ENCODE results near the gene PLD2.

The PLD2 gene

GRCh38 chr17:4790705-4791088, 16.3 kb upstream of the PLD2 start:
- H3K27ac ChIP-seq: peak overlapping the region; percentile 95
- TF ChIP-seq, protein P1, sequence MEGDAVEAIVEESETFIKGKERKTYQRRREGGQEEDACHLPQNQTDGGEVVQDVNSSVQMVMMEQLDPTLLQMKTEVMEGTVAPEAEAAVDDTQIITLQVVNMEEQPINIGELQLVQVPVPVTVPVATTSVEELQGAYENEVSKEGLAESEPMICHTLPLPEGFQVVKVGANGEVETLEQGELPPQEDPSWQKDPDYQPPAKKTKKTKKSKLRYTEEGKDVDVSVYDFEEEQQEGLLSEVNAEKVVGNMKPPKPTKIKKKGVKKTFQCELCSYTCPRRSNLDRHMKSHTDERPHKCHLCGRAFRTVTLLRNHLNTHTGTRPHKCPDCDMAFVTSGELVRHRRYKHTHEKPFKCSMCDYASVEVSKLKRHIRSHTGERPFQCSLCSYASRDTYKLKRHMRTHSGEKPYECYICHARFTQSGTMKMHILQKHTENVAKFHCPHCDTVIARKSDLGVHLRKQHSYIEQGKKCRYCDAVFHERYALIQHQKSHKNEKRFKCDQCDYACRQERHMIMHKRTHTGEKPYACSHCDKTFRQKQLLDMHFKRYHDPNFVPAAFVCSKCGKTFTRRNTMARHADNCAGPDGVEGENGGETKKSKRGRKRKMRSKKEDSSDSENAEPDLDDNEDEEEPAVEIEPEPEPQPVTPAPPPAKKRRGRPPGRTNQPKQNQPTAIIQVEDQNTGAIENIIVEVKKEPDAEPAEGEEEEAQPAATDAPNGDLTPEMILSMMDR (IDR thresholded peaks at IDR 0.05): no peak

- TF ChIP-seq, protein P1 (IDR thresholded peaks at IDR 0.05): no peak
- no peak for TF ChIP-seq ZFX (IDR thresholded peaks at IDR 0.05; ENCODE audit: borderline replicate concordance)
- peak overlapping the region; percentile 74 for H3K27ac ChIP-seq
Observed at GRCh38 chr17:4795168-4795567, 11.8 kb upstream of the PLD2 start.

DNA sequence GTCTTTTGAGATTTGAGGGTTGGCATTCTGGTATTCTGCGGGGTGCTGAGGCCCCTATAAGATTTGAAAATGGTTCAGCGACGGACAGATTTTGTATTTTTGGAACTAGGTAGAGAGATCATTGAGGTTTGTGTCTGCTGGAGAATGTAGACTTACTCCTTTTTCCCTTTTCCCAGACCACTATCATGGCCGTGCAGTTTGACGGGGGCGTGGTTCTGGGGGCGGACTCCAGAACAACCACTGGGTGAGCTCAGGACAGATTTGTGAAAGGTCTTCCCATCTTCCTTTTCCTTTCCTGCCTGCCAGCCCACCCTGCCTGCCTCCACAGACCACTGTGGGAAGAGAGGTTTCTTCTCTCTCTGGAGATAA, 10.4 kb upstream of the PLD2 start:
- TF ChIP-seq, protein P1 (IDR thresholded peaks at IDR 0.05): no peak
- peak overlapping the region; percentile 74 for H3K27ac ChIP-seq

DNA sequence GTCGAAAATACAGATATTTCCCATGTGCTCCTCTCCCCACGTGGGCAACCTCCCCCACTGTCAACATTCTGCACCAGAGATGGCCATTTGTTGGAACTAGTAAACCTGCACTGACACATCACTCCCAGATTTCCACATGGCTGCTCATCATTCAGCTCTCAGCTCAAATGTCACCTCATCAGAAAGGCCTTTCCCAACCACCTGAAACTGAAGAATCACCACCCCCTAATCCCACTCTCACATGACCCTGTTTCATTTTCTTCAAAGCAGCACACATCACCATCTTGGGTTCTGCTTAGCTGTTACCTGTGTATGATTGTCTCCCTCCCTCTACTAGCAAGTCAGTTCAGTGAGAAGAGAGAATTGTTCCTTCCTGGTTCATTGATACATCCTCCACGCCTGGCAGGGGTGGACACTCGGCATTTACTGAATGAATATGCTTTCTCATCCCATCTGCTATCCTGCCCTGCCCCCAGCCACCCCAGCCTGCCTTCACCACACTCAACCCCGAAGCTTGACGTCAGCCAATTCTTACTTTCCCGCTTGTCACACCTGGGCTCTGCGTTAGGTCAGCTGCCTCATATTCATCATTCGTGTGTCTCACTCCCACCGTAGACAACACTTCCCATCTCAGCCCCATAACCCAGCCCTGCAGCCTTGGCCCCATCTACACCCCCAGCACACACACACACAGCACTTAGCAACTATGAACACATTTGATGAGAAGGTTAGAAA, 6.3 kb upstream of the PLD2 start:
- TF ChIP-seq, protein P1 (IDR thresholded peaks at IDR 0.05): no peak
- TF ChIP-seq ZFX (IDR thresholded peaks at IDR 0.05; ENCODE audit: borderline replicate concordance): no peak
- H3K27ac ChIP-seq: no peak overlapping the region

GRCh38 chr17:4802228-4802627, 4.7 kb upstream of the PLD2 start, which contains the start of gene C17orf114:
Gene C17orf114, minus strand, starts transcription at chr17:4802328.
- TF ChIP-seq, protein P1 (IDR thresholded peaks at IDR 0.05): no peak
- no peak for TF ChIP-seq ZFX (IDR thresholded peaks at IDR 0.05; ENCODE audit: borderline replicate concordance)
- no peak within 1 kb of the TSS for H3K27ac ChIP-seq

GRCh38 chr17:4806456-4806776, 536 bp upstream of the PLD2 start:
- peak overlapping the region; percentile 61 for H3K27ac ChIP-seq
- TF ChIP-seq ZFX (IDR thresholded peaks at IDR 0.05; ENCODE audit: borderline replicate concordance): no peak
- TF ChIP-seq, protein P1 (IDR thresholded peaks at IDR 0.05): no peak

GRCh38 chr17:4807605-4808377, 839 bp downstream of the PLD2 start:
- TF ChIP-seq, protein P1 (IDR thresholded peaks at IDR 0.05): no peak
- TF ChIP-seq ZFX (IDR thresholded peaks at IDR 0.05; ENCODE audit: borderline replicate concordance): no peak
- H3K27ac ChIP-seq: peak overlapping the region; percentile 61; the same call in 1 of the 2 replicates

All from 22Rv1 (cell line).